HepG2 (cell line): Measurements from ENCODE around the gene LANCL1. TPM values are rescaled to one million over a fixed set of nuclear protein-coding genes. Genes with fewer than 3 reads are reported as not detected.
A peak's percentile ranks its signal among the peaks of the same experiment; 100 is the strongest.

ENCODE experiments used
- ATAC-seq: fragments of 200-7000 bp; cut with Tn5 transposase; 3 replicates; pipeline ENCODE4 v1.9.1; 2020; ENCODE audit warnings: mild to moderate bottlenecking, moderate library complexity
- BruUV-seq: library from RNA; stranded (reverse); fragments of 400-500 nt; replicated peaks from 2 replicates; lab custom pipeline; 2021; lab: Mats Ljungman, UMichigan
- CTCF ChIA-PET: fragments of 300-600 bp; formaldehyde crosslinking; extraction: SDS; loops from one replicate; lab custom pipeline; 2021; ENCODE audit warnings: low total read pairs, inconsistent platforms, low intra/inter-chr PET ratio; lab: Yijun Ruan, JAX
- POLR2A ChIA-PET: fragments of 350-600 bp; sonication (Branson Sonifier 250); formaldehyde crosslinking; loops from one replicate; lab custom pipeline; 2020; ENCODE audit warnings: antibody characterized with exemption, inconsistent platforms; lab: Yijun Ruan, JAX
- DNase-seq: peaks from one replicate; pipeline ENCODE4 v3.0.0-alpha.2; 2015; ENCODE audit warnings: low spot score
- FAIRE-seq: peaks from 3 replicates; lab custom pipeline; 2011; peaks lifted over from hg19 to GRCh38; lab: Jason Lieb, UNC
- H2AFZ ChIP-seq: one replicate; pipeline ENCODE4 v1.6.1; 2011; ENCODE audit warnings: low read length, inconsistent platforms
- H3K27ac ChIP-seq: fragments of 300-600 bp; 3 replicates; pipeline ENCODE4 v1.8.0; 2011; ENCODE audit warnings: mixed run types, mild to moderate bottlenecking, mixed read lengths, low read length, inconsistent platforms; ENCODE audit not compliant: insufficient read depth; ENCODE audit errors: extremely low read length
- H3K27me3 ChIP-seq, 2 experiments: fragments of 200-600 bp in 1 of 2; 2 replicates in 1 of 2; 3 replicates in 1 of 2; pipeline versions ENCODE4 v1.6.0 to v1.8.0; 2011; ENCODE audit warnings: low read length in 2 of 2, mild to moderate bottlenecking in 2 of 2, moderate library complexity in 2 of 2, inconsistent platforms in 1 of 2; ENCODE audit not compliant: insufficient read depth in 2 of 2, control insufficient read depth in 1 of 2
- H3K36me3 ChIP-seq, 2 experiments: fragments of 200-600 bp in 1 of 2; replicated peaks in 1 of 2; 2 replicates in 1 of 2; 3 replicates in 1 of 2; pipeline versions ENCODE4 v1.5.1 to v1.8.0; 2011; ENCODE audit warnings: low read length in 2 of 2, inconsistent platforms in 1 of 2; ENCODE audit not compliant: insufficient read depth in 2 of 2, control insufficient read depth in 1 of 2
- H3K4me1 ChIP-seq: 2 replicates; pipeline ENCODE4 v1.5.1; 2012; ENCODE audit warnings: low read length, inconsistent platforms; ENCODE audit not compliant: insufficient read depth
- H3K4me2 ChIP-seq: 2 replicates; pipeline ENCODE4 v1.6.0; 2011; ENCODE audit warnings: low read depth, low read length, inconsistent platforms
- H3K4me3 ChIP-seq, 3 experiments: fragments of 200-600 bp in 1 of 3; sonication (generic), shearing (Covaris generic) in 1 of 3; replicated peaks in 1 of 3; 2 replicates each; pipeline ENCODE4 v1.5.1; 2011 to 2016; ENCODE audit warnings: low read length in 3 of 3, inconsistent platforms in 2 of 3, low read depth in 2 of 3, mild to moderate bottlenecking in 2 of 3, control low read depth in 1 of 3, mixed read lengths in 1 of 3; ENCODE audit not compliant: insufficient read depth in 1 of 3
- H3K79me2 ChIP-seq: one replicate; pipeline ENCODE4 v1.6.1; 2011; ENCODE audit warnings: low read length, inconsistent platforms; ENCODE audit not compliant: insufficient read depth
- H3K9ac ChIP-seq: 2 replicates; pipeline ENCODE4 v1.6.0; 2011; ENCODE audit warnings: mild to moderate bottlenecking, low read depth, low read length, inconsistent platforms; ENCODE audit not compliant: insufficient read depth
- H3K9me3 ChIP-seq: 2 replicates; pipeline ENCODE4 v1.5.1; 2012; ENCODE audit warnings: mild to moderate bottlenecking, low read length
- H4K20me1 ChIP-seq: 2 replicates; pipeline ENCODE4 v1.6.0; 2011; ENCODE audit warnings: inconsistent platforms, mild to moderate bottlenecking, low read length, moderate library complexity; ENCODE audit not compliant: insufficient read depth
- CTCF ChIP-seq: sonication (generic); formaldehyde crosslinking; IDR thresholded peaks from 2 replicates; pipeline ENCODE4 v1.5.0; 2020; ENCODE audit warnings: mild to moderate bottlenecking, missing genetic modification reagents, moderate library complexity
- HINFP ChIP-seq: sonication (generic); formaldehyde crosslinking; IDR thresholded peaks from 2 replicates; pipeline ENCODE4 v1.4.0; 2020; ENCODE audit warnings: low read depth, mild to moderate bottlenecking, missing genetic modification reagents
- KDM1A ChIP-seq: IDR thresholded peaks from 2 replicates; pipeline ENCODE4 v1.6.1; 2016; ENCODE audit warnings: missing compliant biosample characterization
- NFE2L1 ChIP-seq: sonication (generic); formaldehyde crosslinking; IDR thresholded peaks from 2 replicates; pipeline ENCODE4 v1.4.0; 2020; ENCODE audit warnings: missing genetic modification reagents, mild to moderate bottlenecking, borderline replicate concordance
- ONECUT2 ChIP-seq: sonication (generic); formaldehyde crosslinking; IDR thresholded peaks from 2 replicates; pipeline ENCODE4 v1.4.0; 2020; ENCODE audit warnings: missing genetic modification reagents
- SAFB2 ChIP-seq: sonication (generic); formaldehyde crosslinking; IDR thresholded peaks from 2 replicates; pipeline ENCODE4 v1.5.1; 2020; ENCODE audit warnings: missing genetic modification reagents, low read depth, mild to moderate bottlenecking, borderline replicate concordance
- STAG1 ChIP-seq: sonication (generic); formaldehyde crosslinking; IDR thresholded peaks from 2 replicates; pipeline ENCODE4 v1.4.0; 2020; ENCODE audit warnings: missing genetic modification reagents
- STAT6 ChIP-seq: sonication (generic); formaldehyde crosslinking; IDR thresholded peaks from 2 replicates; pipeline ENCODE4 v1.4.0; 2020; ENCODE audit warnings: missing genetic modification reagents, mild to moderate bottlenecking, borderline replicate concordance
- TBX3 ChIP-seq: fragments of 450-650 bp; IDR thresholded peaks from 2 replicates; pipeline ENCODE4 v1.6.1; 2017; ENCODE audit warnings: antibody characterized with exemption, mild to moderate bottlenecking, inconsistent platforms, borderline replicate concordance
- ZSCAN25 ChIP-seq: sonication (generic); formaldehyde crosslinking; IDR thresholded peaks from 2 replicates; pipeline ENCODE4 v1.8.0; 2022; ENCODE audit warnings: mild to moderate bottlenecking, missing genetic modification reagents
- in situ Hi-C: cut with HindIII; loops from 2 replicates; pipeline ENCODE4 v1.10.0; 2017; ENCODE audit warnings: low pct_unique_long_range_greater_than_20kb; ENCODE audit not compliant: extremely low pct_ligation_motif_present
- intact Hi-C: fragments of 100-400 bp; cut with micrococcal nuclease; formaldehyde crosslinking; loops from one replicate; pipeline ENCODE4 v1.10.0; 2022; ENCODE audit not compliant: unreplicated experiment
- polyA plus RNA-seq, 8 experiments: library from polyadenylated mRNA; depleted of rRNA in 3 of 8; stranded (reverse) in 7 of 8; unstranded in 1 of 8; fragments of >200 nt; fragmentation: Illumina TruSeq in 4 of 8; extraction: Trizol in 4 of 8; gene quantifications; 2 replicates each; pipeline versions ENCODE4 v1.2.1 to v1.2.3, GENCODE V29; 2011 to 2016; ENCODE audit warnings: low read depth in 4 of 8, missing spikeins in 1 of 8, mixed read lengths in 1 of 8; ENCODE audit not compliant: insufficient read depth in 1 of 8
- total RNA-seq, 5 experiments: library from RNA; depleted of rRNA; stranded (reverse); fragments of >200 nt; fragmentation: Illumina TruSeq; extraction: Trizol; gene quantifications; 2 replicates each; pipeline ENCODE4 v1.2.3, GENCODE V29; 2016; ENCODE audit warnings: low read depth in 1 of 5
- TF ChIP-seq, protein P1 (sequence below): sonication (generic); formaldehyde crosslinking; IDR thresholded peaks from 2 replicates; pipeline ENCODE4 v1.4.0; 2020; ENCODE audit warnings: mild to moderate bottlenecking, missing genetic modification reagents

Gene LANCL1
- total and polyA plus RNA-seq, 2 of the 13 experiments (the other 11 are each of a cell fraction or from before 2014, with no cell fraction given): 53.5 to 67.7 TPM

- DNase-seq (no peak), FAIRE-seq (no peak), ATAC-seq (no peak)
- Histone ChIP-seq H3K27me3 (no peaks in the 10 kb centered on the region), H3K9ac (no peak overlapping the region), H4K20me1 (no peaks in the 10 kb centered on the region), H3K4me1 (peaks cover 38% of the 10 kb centered on the region), H3K36me3 (no peaks in the 10 kb centered on the region), H3K4me2 (no peak overlapping the region), H3K4me3 (no peak overlapping the region), H3K79me2 (no peaks in the 10 kb centered on the region), H3K27ac (no peak overlapping the region), H2AFZ (no peak overlapping the region), H3K9me3 (no peaks in the 10 kb centered on the region)
- intact Hi-C loops: no loop called here
- no TSS peak for BruUV-seq
- POLR2A ChIA-PET: no interaction called here
- CTCF ChIA-PET: no interaction called here
- no peak for TF ChIP-seq SAFB2 (CRISPR knock-in tag)
- TF ChIP-seq, protein P1, sequence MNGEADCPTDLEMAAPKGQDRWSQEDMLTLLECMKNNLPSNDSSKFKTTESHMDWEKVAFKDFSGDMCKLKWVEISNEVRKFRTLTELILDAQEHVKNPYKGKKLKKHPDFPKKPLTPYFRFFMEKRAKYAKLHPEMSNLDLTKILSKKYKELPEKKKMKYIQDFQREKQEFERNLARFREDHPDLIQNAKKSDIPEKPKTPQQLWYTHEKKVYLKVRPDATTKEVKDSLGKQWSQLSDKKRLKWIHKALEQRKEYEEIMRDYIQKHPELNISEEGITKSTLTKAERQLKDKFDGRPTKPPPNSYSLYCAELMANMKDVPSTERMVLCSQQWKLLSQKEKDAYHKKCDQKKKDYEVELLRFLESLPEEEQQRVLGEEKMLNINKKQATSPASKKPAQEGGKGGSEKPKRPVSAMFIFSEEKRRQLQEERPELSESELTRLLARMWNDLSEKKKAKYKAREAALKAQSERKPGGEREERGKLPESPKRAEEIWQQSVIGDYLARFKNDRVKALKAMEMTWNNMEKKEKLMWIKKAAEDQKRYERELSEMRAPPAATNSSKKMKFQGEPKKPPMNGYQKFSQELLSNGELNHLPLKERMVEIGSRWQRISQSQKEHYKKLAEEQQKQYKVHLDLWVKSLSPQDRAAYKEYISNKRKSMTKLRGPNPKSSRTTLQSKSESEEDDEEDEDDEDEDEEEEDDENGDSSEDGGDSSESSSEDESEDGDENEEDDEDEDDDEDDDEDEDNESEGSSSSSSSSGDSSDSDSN (CRISPR knock-in tag): no peak
- peak; percentile 33; the same call in 1 of the 2 replicates for TF ChIP-seq ONECUT2 (CRISPR knock-in tag)
- no peak for TF ChIP-seq KDM1A (CRISPR knock-in tag)
- TF ChIP-seq NFE2L1: no peak
- TF ChIP-seq STAT6: no peak
- TF ChIP-seq ZSCAN25 (CRISPR knock-in tag): no peak
- no peak for TF ChIP-seq TBX3
- TF ChIP-seq STAG1 (CRISPR knock-in tag): peak; percentile 38
- peak; percentile 49 for TF ChIP-seq CTCF
- no peak for TF ChIP-seq HINFP (CRISPR knock-in tag)
- in situ Hi-C loops: no loop called here
Observed at GRCh38 chr2:210522399-210522798, 45.8 kb upstream of the LANCL1 start.
